HG03442 (cell line): ENCODE results near the gene PRKAR2B.
"Not testable (repeated sequence)": the region's sequence is repeated elsewhere in the genome, so short reads cannot be mapped to it uniquely, and the experiment has no call there.

Experiments
- ATAC-seq: cut with Tn5 transposase; IDR thresholded peaks from one replicate; pipeline ENCODE4 v1.9.1; 2021; ENCODE audit warnings: mild to moderate bottlenecking, moderate library complexity; ENCODE audit not compliant: unreplicated experiment

Gene PRKAR2B

GRCh38 chr7:107047902-107048782 is 3.6 kb downstream of the PRKAR2B start:
- no peak for ATAC-seq

DNA sequence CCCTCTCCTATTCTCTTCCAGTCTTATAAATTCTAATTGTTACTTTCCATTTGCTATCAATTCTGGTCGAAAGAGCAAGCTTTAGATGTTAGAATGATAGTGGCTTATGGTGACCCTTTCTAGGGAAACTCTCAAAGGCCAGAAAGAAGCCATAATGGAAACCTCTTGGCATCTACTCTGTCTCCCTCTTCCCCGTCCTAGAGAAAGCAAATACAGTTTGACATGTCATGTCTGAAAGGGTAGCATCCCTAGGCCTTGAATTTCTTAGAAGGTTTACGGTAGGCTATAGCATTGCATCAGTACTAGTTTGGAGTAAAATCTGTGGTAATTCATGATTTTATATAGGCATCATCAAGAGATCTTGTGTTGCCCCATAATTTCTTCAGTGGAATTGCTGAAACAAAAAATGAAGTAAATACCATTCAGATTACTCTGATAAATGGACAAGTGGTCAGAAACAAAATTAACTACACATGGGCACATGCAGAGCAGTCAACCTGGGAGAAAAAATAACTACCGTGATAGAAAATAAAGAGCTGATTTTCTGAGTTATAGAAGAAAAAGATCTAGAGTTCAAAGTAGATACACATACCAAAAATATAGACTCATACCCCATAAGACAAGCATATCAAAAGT is 4.4 kb downstream of the PRKAR2B start:
- ATAC-seq, result no peak

DNA sequence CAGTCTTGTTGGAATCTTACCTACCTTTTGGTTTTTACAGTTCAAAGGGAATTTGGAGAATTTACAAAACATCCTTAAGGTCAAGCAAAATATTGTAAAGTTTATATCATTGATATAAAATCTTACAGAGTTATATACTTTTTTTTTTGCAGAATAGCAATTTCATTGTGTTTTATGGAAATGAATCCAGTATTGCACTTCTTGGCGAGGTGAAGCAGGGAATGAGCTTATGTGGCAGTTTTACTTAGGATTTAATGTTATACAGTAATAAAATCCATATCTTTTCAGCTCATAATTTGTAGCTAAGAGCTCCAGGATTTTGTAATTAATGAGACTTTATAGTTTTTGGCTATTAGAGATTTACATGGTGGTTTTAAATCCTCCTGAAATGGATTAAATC is 5.0 kb downstream of the PRKAR2B start:
- no peak for ATAC-seq

- no peak for ATAC-seq
Observed at GRCh38 chr7:107049971-107050532, 5.5 kb downstream of the PRKAR2B start.

GRCh38 chr7:107051376-107051775 is 6.9 kb downstream of the PRKAR2B start:
- no peak for ATAC-seq

GRCh38 chr7:107054965-107055364 is 10.5 kb downstream of the PRKAR2B start:
- not testable (repeated sequence) for ATAC-seq

- not testable (repeated sequence) for ATAC-seq
Observed at GRCh38 chr7:107056058-107056457, 11.6 kb downstream of the PRKAR2B start.

DNA sequence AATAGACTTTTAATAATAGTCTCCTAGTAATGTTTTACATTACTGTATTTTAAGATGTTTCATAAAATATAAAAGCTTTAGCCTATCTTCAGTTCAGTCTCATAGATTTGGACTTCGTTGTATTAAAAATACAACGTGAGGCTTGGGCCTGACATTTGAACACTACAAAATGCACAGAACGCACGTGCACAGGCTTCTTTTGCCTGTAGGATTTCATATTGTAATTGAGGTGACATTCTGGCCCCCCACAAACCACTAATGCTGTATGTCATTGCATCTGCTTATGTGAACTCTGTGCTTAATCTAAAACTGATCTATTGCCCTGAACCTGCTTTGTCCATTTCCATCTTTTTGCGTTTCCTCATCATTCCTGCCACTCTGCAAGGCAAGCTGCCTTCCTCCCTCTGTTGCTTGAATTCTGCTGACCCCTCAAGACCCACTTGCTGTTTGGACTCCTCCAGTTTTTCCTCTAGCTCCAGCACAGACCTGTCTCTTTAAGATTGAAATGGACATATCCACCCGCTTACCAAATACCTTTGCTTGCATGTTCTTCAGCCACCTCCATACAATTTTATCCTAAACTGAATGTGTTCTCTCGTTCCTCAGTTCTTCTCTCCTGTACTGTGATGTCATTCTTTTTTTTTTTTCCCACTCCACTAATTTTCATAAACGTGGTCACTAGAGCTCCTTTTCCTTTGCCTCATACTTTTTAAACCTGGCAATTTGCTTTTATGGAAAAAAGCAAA is 12.4 kb downstream of the PRKAR2B start:
- no peak for ATAC-seq

- ATAC-seq, result no peak
Observed at GRCh38 chr7:107057474-107057833, 12.9 kb downstream of the PRKAR2B start.

DNA sequence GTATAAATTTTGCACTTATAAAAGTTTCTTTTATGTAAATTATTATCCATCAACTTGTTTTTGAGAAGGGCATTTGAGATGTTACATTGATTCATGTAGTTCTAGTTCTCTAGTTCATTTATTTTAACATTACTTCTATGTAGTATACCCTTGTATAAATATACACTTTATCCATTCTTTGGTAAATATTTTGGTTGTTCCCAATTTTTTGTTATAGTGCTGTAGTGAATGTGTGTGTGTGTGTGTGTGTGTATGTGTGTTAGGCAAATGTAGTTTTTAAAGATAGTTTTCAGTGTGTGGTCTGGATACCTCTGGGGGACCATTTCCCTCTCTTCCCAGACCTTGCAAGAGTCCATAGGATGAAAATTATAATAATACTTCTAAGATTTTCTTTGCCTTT is 15.0 kb downstream of the PRKAR2B start:
- ATAC-seq, result no peak

GRCh38 chr7:107063245-107064120 is 19.0 kb downstream of the PRKAR2B start:
- ATAC-seq, result no peak

DNA sequence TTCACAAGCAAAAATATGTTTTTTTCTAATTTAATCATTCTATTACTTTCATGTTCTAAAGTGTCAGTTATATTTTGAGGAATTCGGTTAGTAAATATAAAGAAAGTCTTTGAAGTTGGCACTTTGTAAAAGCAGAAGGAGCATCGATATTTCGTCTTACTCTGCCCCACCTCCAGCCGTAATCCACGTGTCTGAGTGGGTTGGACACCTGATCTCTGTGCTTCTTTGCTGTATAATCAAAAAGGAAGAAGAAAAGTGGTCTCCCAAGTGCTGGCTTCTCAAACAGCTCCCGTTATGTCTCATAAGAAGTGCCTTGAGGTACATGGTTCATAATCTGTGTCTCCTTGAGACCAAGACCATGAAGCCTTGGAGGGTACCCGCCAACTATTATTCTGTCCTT is 19.8 kb downstream of the PRKAR2B start:
- no peak for ATAC-seq

DNA sequence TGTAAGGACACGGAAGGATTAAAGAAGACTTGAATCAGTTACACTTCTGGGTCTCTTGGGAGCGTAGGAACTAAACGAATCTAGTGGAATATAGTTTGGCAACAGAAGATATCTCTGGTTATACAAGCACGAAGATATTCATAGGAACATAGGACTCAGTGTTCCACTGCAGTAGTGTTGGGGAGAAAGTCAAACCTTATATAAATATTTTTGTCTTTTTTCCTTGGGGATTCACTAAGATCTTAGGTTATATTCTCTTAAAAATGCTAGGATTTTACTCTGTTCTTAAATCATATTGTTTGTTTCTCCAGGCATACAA is 21.4 kb downstream of the PRKAR2B start:
- ATAC-seq, result no peak

DNA sequence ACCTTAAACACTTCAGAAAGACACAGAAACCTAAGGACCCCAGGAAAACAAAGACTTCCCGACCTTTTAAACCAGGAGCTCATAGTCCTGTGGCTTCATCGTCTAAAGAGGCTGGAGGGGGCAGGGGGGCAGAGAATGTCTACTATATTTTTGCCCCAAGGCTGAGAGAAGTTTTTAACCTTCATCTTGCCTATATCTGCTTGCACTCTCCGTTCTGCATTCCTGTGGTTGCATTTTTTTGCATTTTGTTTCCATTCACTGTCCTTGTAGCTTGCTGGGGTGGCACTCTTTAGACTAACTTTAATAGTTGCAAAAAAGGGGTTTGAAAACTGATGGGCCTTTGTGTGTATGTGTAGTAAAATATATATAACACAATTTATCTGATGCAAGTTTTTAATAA is 23.7 kb downstream of the PRKAR2B start:
- ATAC-seq, result no peak

DNA sequence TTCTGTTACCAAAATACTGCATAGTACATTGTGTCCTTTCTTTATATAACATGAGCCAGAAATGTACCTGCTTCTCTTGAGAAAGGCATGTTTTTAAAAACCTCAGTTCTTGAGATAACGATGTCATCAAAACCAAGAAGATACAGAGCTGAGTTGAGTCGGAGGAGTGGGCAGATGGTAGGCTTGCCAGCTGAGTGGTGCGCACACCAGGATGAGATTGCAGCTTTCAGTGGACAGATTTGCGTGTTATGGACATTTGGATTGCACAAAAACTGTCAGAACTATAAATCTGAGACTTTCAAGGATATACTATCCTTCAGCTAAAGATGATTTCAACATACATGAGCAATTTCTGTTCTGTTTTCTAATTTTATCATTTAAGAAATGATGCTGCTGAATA is 25.0 kb downstream of the PRKAR2B start:
- no peak for ATAC-seq

- ATAC-seq, result no peak
Observed at GRCh38 chr7:107070710-107071109, 26.2 kb downstream of the PRKAR2B start.

DNA sequence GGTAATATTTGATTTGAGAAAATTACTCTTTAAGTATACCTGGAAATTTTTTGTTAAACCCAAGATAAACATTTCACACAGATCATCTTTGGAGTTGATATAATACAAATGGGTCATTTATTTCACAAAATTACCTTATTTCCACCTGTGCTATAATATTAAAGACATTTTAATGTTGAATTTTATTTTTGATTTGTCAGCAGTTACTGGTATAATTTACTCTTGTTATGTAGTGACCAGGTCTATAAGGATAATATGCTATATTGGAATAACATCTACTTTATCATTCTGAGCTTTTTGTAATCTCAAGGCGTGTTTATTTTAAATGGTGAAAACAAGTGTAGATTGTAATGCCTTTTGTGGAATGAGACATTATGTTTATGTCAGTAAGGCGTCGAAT is 26.6 kb downstream of the PRKAR2B start:
- no peak for ATAC-seq

GRCh38 chr7:107072133-107072532 is 27.6 kb downstream of the PRKAR2B start:
- ATAC-seq, result no peak

DNA sequence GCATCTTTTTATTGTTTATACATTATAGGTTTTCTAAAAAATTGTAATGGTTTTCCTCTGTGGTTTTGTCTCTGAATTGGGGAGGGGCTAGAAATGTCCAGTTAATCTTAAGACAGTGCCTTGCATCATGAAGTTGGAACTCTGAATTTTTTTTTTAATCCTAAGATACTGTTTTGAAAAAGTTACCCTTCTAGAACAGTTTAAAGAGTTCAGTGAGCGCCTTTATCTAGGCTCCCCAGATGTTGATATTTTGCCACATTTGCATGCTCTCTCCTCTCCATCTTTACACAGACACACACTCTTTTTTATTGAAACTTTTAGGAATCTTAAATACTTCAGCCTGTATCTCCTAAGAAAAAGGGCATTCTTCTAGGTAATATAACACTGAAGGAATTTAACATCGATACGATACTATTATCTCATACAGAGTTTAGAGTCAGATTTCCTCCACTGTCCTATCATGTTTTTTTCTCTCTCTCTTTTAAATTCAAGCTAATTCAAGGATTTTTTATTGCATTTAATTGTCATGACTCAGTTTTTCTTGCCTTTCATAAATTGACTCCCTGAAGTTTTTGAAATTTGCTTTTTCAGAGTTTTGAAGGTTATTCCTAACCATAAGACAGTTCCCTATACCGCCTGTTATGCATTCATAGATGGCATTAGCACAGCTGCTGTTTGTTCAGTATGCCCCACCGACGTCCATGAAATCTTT is 31.5 kb downstream of the PRKAR2B start:
- ATAC-seq, result no peak
